IMR-90 (cell line): Measurements from ENCODE around the gene HORMAD2. TPM values are rescaled to one million over a fixed set of nuclear protein-coding genes. Genes with fewer than 3 reads are reported as not detected.

Source experiments
- ATAC-seq: fragments of 200-7000 bp; cut with Tn5 transposase; 2 replicates; pipeline ENCODE4 v1.9.1; 2020; ENCODE audit warnings: low read depth, mild to moderate bottlenecking, moderate library complexity
- BruUV-seq: library from RNA; stranded (reverse); fragments of 400-500 nt; replicated peaks from 2 replicates; lab custom pipeline; 2021; lab: Mats Ljungman, UMichigan
- CTCF ChIA-PET: fragments of 300-600 bp; formaldehyde crosslinking; extraction: SDS; loops from one replicate; lab custom pipeline; 2021; ENCODE audit warnings: antibody characterized with exemption; lab: Yijun Ruan, JAX
- POLR2A ChIA-PET: fragments of 300-600 bp; sonication (Branson Sonifier 250); formaldehyde crosslinking; loops from one replicate; lab custom pipeline; 2022; ENCODE audit warnings: antibody characterized with exemption; ENCODE audit not compliant: unreplicated experiment; lab: Charles Lee
- DNase-seq: peaks from one replicate; pipeline ENCODE4 v3.0.0; 2013
- H2AFZ ChIP-seq: replicated peaks from 2 replicates; pipeline ENCODE3; 2013; ENCODE audit warnings: low read length, mild to moderate bottlenecking; ENCODE audit not compliant: poor library complexity
- H2AK5ac ChIP-seq: 2 replicates; pipeline ENCODE4 v1.6.1; 2013; ENCODE audit warnings: low read depth, low read length, inconsistent platforms
- H2AK9ac ChIP-seq: replicated peaks from 2 replicates; pipeline ENCODE3; 2013; ENCODE audit warnings: mild to moderate bottlenecking, low read depth, low read length, moderate library complexity; ENCODE audit not compliant: poor library complexity
- H2BK120ac ChIP-seq: 2 replicates; pipeline ENCODE4 v1.6.1; 2013; ENCODE audit warnings: low read depth, low read length, inconsistent platforms
- H2BK15ac ChIP-seq: 3 replicates; pipeline ENCODE4 v1.6.1; 2013; ENCODE audit warnings: low read depth, low read length, inconsistent platforms
- H2BK20ac ChIP-seq: 2 replicates; pipeline ENCODE4 v1.6.1; 2013; ENCODE audit warnings: low read depth, mild to moderate bottlenecking, inconsistent platforms, low read length, moderate library complexity
- H2BK5ac ChIP-seq: 2 replicates; pipeline ENCODE4 v1.6.1; 2013; ENCODE audit warnings: mild to moderate bottlenecking, low read depth, low read length, inconsistent platforms; ENCODE audit not compliant: poor library complexity, severe bottlenecking
- H3K14ac ChIP-seq: replicated peaks from 2 replicates; pipeline ENCODE4 v1.6.1; 2013; ENCODE audit warnings: low read depth, low read length, inconsistent platforms
- H3K18ac ChIP-seq: 2 replicates; pipeline ENCODE4 v1.6.1; 2013; ENCODE audit warnings: low read depth, low read length, control low read depth
- H3K23ac ChIP-seq: 2 replicates; pipeline ENCODE4 v1.6.1; 2013; ENCODE audit warnings: low read depth, low read length, inconsistent platforms
- H3K27ac ChIP-seq: 2 replicates; pipeline ENCODE4 v1.5.1; 2013; ENCODE audit warnings: mild to moderate bottlenecking, control low read depth, low read length; ENCODE audit not compliant: insufficient read depth
- H3K27me3 ChIP-seq: 2 replicates; pipeline ENCODE4 v1.6.1; 2013; ENCODE audit warnings: low read length; ENCODE audit not compliant: control insufficient read depth, insufficient read depth
- H3K36me3 ChIP-seq: 2 replicates; pipeline ENCODE4 v1.6.1; 2013; ENCODE audit warnings: low read length, mixed read lengths; ENCODE audit not compliant: control insufficient read depth, insufficient read depth
- H3K4ac ChIP-seq: 2 replicates; pipeline ENCODE4 v1.6.1; 2013; ENCODE audit warnings: low read depth, low read length, inconsistent platforms
- H3K4me1 ChIP-seq: 2 replicates; pipeline ENCODE4 v1.6.1; 2013; ENCODE audit warnings: low read length, mixed read lengths; ENCODE audit not compliant: control insufficient read depth, insufficient read depth
- H3K4me2 ChIP-seq: 2 replicates; pipeline ENCODE4 v1.6.1; 2013; ENCODE audit warnings: low read depth, mild to moderate bottlenecking, control low read depth, low read length, moderate library complexity
- H3K4me3 ChIP-seq: 2 replicates; pipeline ENCODE4 v1.5.1; 2013; ENCODE audit warnings: low read depth, mild to moderate bottlenecking, control low read depth, low read length, moderate library complexity; ENCODE audit not compliant: insufficient read depth
- H3K56ac ChIP-seq: 2 replicates; pipeline ENCODE4 v1.6.1; 2013; ENCODE audit warnings: low read length, inconsistent platforms; ENCODE audit not compliant: insufficient read depth; ENCODE audit errors: extremely low read depth
- H3K79me1 ChIP-seq, 2 experiments: 2 replicates each; pipeline ENCODE4 v1.6.1; 2013; ENCODE audit warnings: low read length in 2 of 2, inconsistent platforms in 1 of 2, low read depth in 1 of 2
- H3K9ac ChIP-seq: 2 replicates; pipeline ENCODE4 v1.6.1; 2013; ENCODE audit warnings: low read depth, low read length, control low read depth
- H3K9me1 ChIP-seq: 2 replicates; pipeline ENCODE4 v1.6.1; 2013; ENCODE audit warnings: low read length, inconsistent platforms; ENCODE audit not compliant: insufficient read depth
- H3K9me3 ChIP-seq: 2 replicates; pipeline ENCODE4 v1.6.1; 2013; ENCODE audit warnings: low read length; ENCODE audit not compliant: control insufficient read depth, insufficient read depth
- H4K20me1 ChIP-seq: 2 replicates; pipeline ENCODE4 v1.6.1; 2013; ENCODE audit warnings: low read length, inconsistent platforms; ENCODE audit not compliant: insufficient read depth
- H4K5ac ChIP-seq: 2 replicates; pipeline ENCODE4 v1.6.1; 2013; ENCODE audit warnings: mild to moderate bottlenecking, low read depth, low read length, control low read depth
- H4K8ac ChIP-seq, 2 experiments: 2 replicates each; pipeline ENCODE4 v1.6.1; 2013; ENCODE audit warnings: low read depth in 2 of 2, low read length in 2 of 2, control low read depth in 1 of 2, inconsistent platforms in 1 of 2
- H4K91ac ChIP-seq: 2 replicates; pipeline ENCODE4 v1.6.1; 2013; ENCODE audit warnings: low read depth, low read length, inconsistent platforms; ENCODE audit not compliant: insufficient read depth
- BHLHE40 ChIP-seq: fragments of 150-350 bp; IDR thresholded peaks from 2 replicates; pipeline ENCODE4 v1.6.1; 2016; ENCODE audit warnings: mild to moderate bottlenecking, low read depth, low read length
- CEBPB ChIP-seq: IDR thresholded peaks from 2 replicates; pipeline ENCODE4 v1.6.1; 2012; ENCODE audit warnings: low read depth, low read length, improper control_type of control experiment
- CHD1 ChIP-seq: IDR thresholded peaks from 2 replicates; pipeline ENCODE4 v1.6.1; 2012; ENCODE audit warnings: low read depth, low read length, improper control_type of control experiment
- CTCF ChIP-seq: conservative IDR thresholded peaks from 2 replicates; pipeline ENCODE4 v1.5.1; 2012; ENCODE audit warnings: mild to moderate bottlenecking, low read depth, low read length, improper control_type of control experiment
- ELK1 ChIP-seq: fragments of 150-350 bp; IDR thresholded peaks from 2 replicates; pipeline ENCODE4 v1.6.1; 2016; ENCODE audit warnings: low read depth, mild to moderate bottlenecking, low read length, moderate library complexity, borderline replicate concordance
- FOS ChIP-seq: fragments of 150-350 bp; IDR thresholded peaks from 2 replicates; pipeline ENCODE4 v1.6.1; 2016; ENCODE audit warnings: low read depth, low read length
- MAFK ChIP-seq: IDR thresholded peaks from 2 replicates; pipeline ENCODE4 v1.6.1; 2012; ENCODE audit warnings: low read depth, low read length, improper control_type of control experiment
- MAZ ChIP-seq: IDR thresholded peaks from 2 replicates; pipeline ENCODE4 v1.6.1; 2012; ENCODE audit warnings: low read depth, mild to moderate bottlenecking, low read length, improper control_type of control experiment, moderate library complexity, borderline replicate concordance
- MXI1 ChIP-seq: IDR thresholded peaks from 2 replicates; pipeline ENCODE4 v1.6.1; 2012; ENCODE audit warnings: low read depth, mild to moderate bottlenecking, low read length, moderate library complexity, borderline replicate concordance
- NFE2L2 ChIP-seq: fragments of 150-350 bp; IDR thresholded peaks from 2 replicates; pipeline ENCODE4 v1.6.1; 2016; ENCODE audit warnings: low read depth, mild to moderate bottlenecking, low read length
- POLR2A ChIP-seq: IDR thresholded peaks from 2 replicates; pipeline ENCODE4 v1.6.1; 2012; ENCODE audit warnings: mild to moderate bottlenecking, low read depth, low read length
- RAD21 ChIP-seq: IDR thresholded peaks from 2 replicates; pipeline ENCODE4 v1.6.1; 2012; ENCODE audit warnings: low read length, improper control_type of control experiment
- RCOR1 ChIP-seq: IDR thresholded peaks from 2 replicates; pipeline ENCODE4 v1.6.1; 2012; ENCODE audit warnings: mild to moderate bottlenecking, low read length, improper control_type of control experiment; ENCODE audit not compliant: insufficient replicate concordance
- RFX5 ChIP-seq: IDR thresholded peaks from 2 replicates; pipeline ENCODE4 v1.8.0; 2012; ENCODE audit warnings: low read depth, mild to moderate bottlenecking, low read length, moderate library complexity
- SMC3 ChIP-seq: fragments of 150-350 bp; IDR thresholded peaks from 2 replicates; pipeline ENCODE4 v1.6.1; 2016; ENCODE audit warnings: low read depth, mild to moderate bottlenecking, antibody characterized with exemption, low read length, moderate library complexity
- USF2 ChIP-seq: fragments of 150-350 bp; IDR thresholded peaks from 2 replicates; pipeline ENCODE4 v1.6.1; 2017; ENCODE audit warnings: mild to moderate bottlenecking, antibody characterized with exemption, low read length, low read depth
- dilution Hi-C: fragments of 300-500 bp; cut with HindIII; formaldehyde crosslinking; loops from one replicate; pipeline ENCODE4 v1.14.3; 2018; ENCODE audit warnings: low sequenced_read_pairs; ENCODE audit not compliant: unreplicated experiment
- in situ Hi-C: fragments of 300-500 bp; cut with MboI; formaldehyde crosslinking; loops from 3 replicates; pipeline ENCODE4 v1.14.3; 2019; ENCODE audit warnings: low sequenced_read_pairs, inconsistent platforms, mixed read lengths
- intact Hi-C: fragments of 100-400 bp; cut with micrococcal nuclease; formaldehyde crosslinking; loops from 2 replicates; pipeline ENCODE4 v1.10.0; 2022
- polyA plus RNA-seq, 3 experiments: library from polyadenylated mRNA; depleted of rRNA; stranded (reverse); fragments of >200 nt; gene quantifications; 2 replicates each; pipeline ENCODE4 v1.2.3, GENCODE V29; 2012; ENCODE audit warnings: low replicate concordance in 1 of 3
- total RNA-seq: library from RNA; depleted of rRNA; stranded (reverse); fragments of >200 nt; gene quantifications from 2 replicates; pipeline ENCODE4 v1.2.3, GENCODE V29; 2012

Gene HORMAD2
- total and polyA plus RNA-seq, 2 of the 4 experiments (the other 2 are of a cell fraction) = not detected

- dilution Hi-C loops = no loop called here
- no peaks in the 10 kb centered on the region for H3K9me3 ChIP-seq
- no TSS peak for BruUV-seq
Measured at GRCh38 chr22:30219668-30220278, 139.5 kb downstream of the HORMAD2 start.

More at GRCh38 chr22:30219668-30220278, 139.5 kb downstream of the HORMAD2 start:
- Histone ChIP-seq H2BK120ac (peak overlapping the region; percentile 13; the same call in 1 of the 2 replicates), H3K9me1 (0 out of 2 replicates have a peak, but pooled peaks cover 4% of the 10 kb centered on the region), H3K14ac (no peak overlapping the region), H4K5ac (no peak overlapping the region), H3K56ac (no peak overlapping the region), H2BK20ac (no peak overlapping the region), H3K18ac (no peak overlapping the region), H3K4ac (0 out of 2 replicates have a peak overlapping the region, but pooled peaks have one; percentile 7), H2AFZ (no peak overlapping the region), H4K20me1 (no peaks in the 10 kb centered on the region), H2AK5ac (no peak overlapping the region), H2AK9ac (no peak overlapping the region), H3K4me2 (no peak overlapping the region), H3K79me1 (no peaks in the 10 kb centered on the region), H4K91ac (no peak overlapping the region), H2BK5ac (no peak overlapping the region), H3K36me3 (no peaks in the 10 kb centered on the region), H3K27me3 (no peaks in the 10 kb centered on the region), H2BK15ac (no peak overlapping the region), H4K8ac (no peak overlapping the region), H3K27ac (no peak overlapping the region), H3K4me3 (no peak overlapping the region), H3K4me1 (peaks cover 13% of the 10 kb centered on the region), H3K23ac (no peak overlapping the region), H3K9ac (no peak overlapping the region)
- POLR2A ChIA-PET = no interaction called here
- no peak for DNase-seq
- CTCF ChIA-PET = no interaction called here
- in situ Hi-C loops (no loop called here), intact Hi-C loops (no loop called here)
- ATAC-seq = no peak
- no peak for TF ChIP-seq SMC3
- TF ChIP-seq MAFK = no peak
- TF ChIP-seq FOS = no peak
- no peak for TF ChIP-seq CTCF
- no peak for TF ChIP-seq RFX5
- TF ChIP-seq ELK1 = no peak
- no peak for TF ChIP-seq RCOR1
- TF ChIP-seq MXI1 = no peak
- no peak for TF ChIP-seq MAZ
- no peak for TF ChIP-seq USF2
- TF ChIP-seq NFE2L2 = no peak
- TF ChIP-seq POLR2A = no peak
- no peak for TF ChIP-seq BHLHE40
- TF ChIP-seq CEBPB = no peak
- no peak for TF ChIP-seq RAD21
- no peak for TF ChIP-seq CHD1
